ENCODE results near the gene IKZF2.

IKZF2 gene
- total RNA-seq: 269 to 493 reads per million in 2 donors

DNA sequence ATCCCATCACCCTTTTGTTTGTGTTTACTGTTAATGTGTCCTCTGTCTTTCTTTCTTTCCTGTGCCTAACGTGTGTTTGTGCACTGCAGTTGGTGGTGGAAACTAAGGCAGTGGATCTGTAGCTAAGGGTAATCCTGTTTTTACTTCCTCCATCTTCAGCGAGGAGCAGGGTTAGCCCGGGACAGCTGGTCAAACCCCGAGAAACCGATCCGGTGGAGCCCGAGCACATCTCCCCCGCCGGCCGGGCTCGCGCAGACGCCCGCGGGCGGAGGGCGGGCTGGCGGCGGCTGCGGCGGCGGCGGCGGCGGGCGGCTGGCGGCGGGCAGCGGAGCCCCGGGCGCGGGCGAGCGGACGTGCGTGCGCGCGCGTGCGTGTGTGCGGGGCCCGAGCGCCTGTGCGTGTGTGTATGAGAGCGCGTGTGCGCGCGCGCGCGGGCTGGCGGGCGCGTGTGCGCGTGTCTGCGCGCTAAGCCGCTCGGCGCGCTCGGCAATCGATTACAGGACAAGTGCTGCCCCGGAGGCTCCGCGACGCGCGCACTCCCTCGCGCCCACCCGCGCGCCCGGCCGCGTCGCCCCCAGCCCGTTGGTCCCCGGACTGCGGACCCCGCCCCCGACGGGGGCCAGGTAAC, at the start of gene IKZF2:
IKZF2 (minus strand) TSS at position 176 of the 628 bp plus-strand sequence. CDS start 2,983 bp downstream, outside the sequence.
- DNase-seq: peak; percentile 70

DNA sequence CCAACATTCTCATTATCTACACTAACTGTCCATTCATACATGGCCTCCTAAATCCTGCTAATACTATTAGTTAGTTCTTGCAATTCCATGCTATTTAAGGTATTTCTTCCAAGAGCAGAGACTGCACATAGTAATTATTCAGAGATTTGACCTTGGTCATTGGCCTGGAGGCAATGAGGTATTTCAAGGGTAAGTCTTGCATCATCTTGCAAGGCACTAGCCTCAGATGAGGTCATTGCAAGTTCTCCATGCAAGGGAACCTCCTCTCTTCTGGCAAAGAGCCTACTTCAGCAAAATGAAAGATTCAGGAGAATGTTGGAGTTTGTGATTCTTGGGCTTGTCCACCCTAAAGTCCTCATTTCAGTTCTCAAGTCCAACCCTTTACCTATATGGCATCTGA, 48.5 kb upstream of the IKZF2 start:
- no peak for DNase-seq

DNA sequence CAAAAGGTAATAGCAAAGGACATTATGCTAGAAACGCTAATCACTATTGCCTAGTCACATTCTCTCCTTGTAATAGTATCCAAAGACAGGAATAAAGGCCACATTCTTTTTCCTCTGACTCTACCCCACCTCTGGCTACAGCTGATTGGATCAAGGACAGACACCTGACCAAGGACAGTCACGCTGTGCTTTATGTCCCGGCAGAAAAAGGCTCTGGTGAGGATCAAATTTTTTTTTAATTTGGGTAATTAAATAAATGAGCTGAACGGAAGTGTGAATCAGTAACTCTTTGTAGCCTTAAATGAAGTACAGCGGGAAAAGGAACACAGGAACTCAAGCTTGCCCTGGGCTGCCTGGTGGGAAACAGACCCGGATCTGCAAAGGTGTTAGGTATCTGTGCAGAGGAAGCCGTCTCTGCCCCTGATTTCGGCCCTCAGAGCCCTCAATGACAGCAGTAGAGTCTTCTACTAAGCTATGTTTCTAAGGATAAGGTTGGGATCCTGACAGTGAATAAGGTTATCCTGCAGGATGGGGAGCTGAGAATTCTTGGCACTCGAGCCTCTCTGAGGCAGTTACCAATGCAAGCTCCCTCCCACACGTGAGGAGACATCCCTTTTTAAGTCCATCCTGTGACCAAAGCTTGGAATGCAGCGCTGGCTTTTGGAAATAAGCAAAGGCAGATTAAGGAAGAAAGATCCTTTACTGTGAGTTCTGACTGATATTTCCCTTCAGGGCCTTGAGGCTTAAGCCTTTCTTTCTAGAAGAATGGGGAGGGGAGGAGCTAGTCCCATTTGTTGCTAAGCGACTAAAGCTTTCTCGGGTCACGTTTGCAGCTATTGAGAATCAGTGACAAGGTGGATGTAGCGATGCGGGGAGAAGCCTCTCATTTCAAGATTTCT, 37.8 kb upstream of the IKZF2 start:
- no peak for DNase-seq

DNA sequence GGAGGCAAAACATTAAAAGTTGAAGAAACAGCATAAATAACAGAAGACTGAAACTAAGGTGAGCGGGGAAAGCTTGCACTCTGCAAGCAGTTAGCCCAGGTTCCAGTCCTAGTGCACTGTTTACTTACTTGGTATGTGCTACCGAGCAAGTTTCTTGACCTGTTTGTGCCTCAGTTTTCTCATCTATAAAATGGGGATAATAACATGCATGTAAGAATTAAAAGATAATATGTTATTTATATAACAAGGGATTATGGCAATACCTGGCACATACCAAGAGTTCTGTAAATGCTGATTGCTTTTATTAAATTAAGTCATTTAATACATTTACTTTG, 37.1 kb upstream of the IKZF2 start:
- DNase-seq: no peak

DNA sequence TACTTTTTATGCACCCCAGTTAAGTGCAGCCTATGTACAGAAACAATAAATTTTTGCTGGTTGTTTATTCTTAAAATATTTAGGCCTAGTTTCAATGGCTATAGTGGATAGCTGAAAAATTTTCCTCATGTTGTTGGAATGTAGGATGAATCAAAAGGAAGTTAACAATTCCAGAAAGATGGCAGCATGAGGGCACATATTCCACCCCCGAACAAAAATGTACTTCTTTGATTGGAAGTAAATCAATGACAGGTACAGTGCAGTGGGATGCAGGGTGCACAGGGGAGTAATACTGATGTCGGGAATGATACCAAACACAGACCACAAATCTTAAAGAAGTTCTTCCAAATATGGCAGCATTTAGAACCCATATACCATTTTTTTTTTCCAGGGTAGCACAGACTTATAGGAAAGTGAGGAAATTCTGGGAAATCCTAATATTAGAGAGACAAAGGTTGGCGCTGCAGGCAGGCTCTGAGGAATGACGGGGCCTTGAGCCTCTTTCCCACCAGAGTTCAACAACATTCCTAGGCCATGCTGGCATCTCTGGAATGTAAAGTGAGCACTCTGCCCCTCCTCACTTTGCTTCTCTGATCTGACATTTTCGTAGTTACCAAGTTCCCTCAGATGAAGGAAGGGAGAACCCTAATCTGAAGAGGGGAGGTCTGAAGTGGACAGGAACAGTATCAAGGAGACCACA, 36.6 kb upstream of the IKZF2 start:
- DNase-seq: no peak

DNA sequence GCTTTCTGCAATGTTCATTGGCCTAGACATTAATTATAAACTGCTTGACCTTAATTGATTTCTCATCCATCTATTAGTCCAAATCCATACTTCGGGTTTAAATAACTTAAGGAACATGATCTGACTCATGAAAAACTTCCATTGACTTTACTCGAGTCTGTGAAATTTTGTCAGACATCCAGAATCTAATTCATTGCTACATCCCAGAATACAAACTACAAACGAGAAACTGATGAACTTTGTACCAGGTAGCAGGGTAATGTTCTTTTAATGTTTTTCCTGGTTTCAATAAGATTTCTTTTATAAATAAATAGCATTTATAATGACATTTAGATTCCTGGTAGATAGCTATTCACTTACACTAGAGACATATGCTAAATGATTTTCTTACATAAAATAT, 36.0 kb upstream of the IKZF2 start:
- no peak for DNase-seq

DNA sequence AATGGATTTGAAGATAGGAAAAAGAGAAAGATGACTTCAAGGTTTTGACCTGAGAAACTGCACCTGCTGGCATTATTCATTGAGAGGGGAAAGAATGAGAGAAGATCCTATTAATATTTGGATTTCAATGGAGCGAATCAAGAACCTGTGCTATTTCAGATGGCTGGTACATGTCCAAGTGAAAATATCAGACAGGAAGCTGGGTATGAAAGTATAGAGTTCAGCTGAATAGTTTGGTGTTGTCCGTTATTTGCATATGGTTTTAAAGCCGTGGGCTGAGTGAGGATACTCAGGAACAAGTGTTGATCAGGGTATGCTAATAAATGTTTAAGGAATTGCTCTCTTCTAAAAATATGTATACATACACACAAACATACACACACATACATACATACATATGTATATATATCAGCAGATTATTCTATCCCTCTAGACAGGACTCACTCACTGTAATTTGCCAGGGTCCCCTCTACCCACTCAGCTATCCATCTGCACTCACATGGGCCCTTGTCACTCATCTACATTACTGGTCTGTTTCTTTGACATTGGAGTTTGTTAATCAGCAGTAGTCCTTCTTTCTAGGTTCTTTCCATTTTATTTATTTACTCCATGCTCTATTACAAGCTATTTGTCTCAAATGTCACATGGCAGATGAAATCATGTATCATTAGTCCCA, 33.9 kb upstream of the IKZF2 start:
- DNase-seq: no peak

DNA sequence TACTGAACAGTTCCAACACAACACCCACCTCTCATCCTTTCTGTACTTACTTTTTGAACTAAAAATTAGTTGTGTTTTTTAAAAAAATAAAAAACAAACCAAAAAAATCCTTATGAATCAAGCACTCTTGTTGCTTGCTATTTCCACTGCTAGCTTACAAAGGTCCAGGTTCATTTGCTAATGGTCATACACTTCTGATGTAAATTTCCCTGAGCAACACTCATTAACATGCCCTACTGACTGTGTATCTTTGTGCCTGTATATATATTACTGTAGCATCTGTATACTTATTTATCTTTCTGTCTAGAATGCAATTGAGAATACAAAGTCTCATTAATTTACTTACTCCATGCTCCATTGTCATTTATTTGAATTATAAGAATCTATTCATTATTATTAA, 30.3 kb upstream of the IKZF2 start:
- no peak for DNase-seq

DNA sequence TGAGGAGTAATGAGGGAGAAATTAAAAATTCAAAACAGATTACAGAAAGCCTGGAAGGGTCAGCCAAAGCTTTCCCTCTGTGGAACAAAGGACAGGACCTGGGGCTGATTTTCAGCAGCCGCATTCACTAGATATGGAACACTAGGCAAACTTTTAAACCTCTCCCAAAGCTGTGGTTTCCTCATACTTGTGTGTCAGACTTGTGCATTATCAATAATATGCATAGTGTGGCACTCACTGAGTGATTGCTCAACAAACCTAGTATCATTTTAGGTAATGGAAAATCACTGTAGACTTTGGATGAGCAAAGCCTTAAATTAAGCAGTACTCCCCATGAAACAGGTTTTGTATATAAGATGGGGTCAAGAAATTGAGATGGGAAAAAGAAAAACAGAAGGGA, 26.3 kb upstream of the IKZF2 start:
- DNase-seq: no peak

DNA sequence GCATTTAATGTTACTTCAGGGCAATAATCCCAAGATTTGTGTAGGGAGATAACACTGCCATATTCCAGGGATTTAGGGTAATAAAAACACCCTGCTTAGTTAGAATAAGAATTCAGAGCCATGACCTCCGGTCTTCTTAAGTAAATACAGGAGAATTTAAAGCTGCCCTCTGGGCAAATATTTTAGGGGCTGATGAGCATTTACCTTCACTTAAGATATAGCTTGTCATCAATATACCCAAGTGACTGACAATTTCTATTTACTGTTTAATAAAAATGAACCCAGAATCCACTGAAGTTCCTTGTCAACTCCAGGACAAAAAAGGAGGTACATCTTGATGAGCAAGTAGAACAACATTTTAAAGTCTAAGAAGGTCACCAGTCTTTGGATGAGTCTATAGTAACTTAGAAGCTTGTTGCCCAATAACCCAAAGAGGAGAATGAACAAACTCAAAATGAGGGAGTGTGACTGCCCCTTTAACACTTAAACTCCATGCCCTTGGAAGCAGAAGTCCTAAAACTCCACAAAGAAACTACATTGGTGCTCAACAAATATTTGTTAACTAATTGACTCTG, 24.3 kb upstream of the IKZF2 start:
- no peak for DNase-seq

DNA sequence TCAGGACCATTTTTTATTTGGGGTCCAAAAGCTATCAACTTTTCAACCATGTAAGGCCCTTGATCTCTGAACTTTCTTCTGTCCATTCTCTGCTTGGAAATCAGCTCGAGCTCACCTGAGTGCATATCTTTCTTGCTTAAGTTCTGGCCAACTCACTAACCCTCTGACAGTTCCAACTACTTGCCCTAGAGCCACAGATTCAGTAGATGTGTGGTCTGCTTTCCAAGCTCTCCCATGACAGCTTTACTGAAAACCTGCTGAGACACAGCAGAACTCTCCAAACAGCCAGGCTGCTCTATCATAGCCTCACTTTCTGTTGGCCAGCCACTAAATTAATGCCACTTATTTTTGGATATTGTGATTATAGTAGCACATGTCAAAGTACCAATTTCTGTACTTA, 21.2 kb upstream of the IKZF2 start:
- DNase-seq: no peak

DNA sequence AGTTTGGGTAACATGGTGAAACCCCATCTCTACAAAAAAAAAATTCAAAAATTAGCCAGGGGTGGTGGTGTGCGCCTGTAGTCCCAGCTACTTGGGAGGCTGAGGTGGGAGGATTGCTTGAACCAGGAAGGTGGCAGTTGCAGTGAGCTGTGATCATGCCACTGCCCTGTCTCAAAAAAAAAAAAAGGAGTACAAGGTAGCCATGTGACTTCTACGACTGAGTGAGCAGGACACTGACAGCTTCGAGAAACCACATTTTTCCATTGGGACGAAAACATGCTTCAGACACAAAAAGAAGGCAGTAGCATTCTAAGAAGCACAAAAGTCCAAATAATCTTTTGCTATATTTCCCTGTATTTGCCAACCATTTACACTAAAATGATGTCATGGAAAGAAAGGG, 19.7 kb upstream of the IKZF2 start:
- no peak for DNase-seq

DNA sequence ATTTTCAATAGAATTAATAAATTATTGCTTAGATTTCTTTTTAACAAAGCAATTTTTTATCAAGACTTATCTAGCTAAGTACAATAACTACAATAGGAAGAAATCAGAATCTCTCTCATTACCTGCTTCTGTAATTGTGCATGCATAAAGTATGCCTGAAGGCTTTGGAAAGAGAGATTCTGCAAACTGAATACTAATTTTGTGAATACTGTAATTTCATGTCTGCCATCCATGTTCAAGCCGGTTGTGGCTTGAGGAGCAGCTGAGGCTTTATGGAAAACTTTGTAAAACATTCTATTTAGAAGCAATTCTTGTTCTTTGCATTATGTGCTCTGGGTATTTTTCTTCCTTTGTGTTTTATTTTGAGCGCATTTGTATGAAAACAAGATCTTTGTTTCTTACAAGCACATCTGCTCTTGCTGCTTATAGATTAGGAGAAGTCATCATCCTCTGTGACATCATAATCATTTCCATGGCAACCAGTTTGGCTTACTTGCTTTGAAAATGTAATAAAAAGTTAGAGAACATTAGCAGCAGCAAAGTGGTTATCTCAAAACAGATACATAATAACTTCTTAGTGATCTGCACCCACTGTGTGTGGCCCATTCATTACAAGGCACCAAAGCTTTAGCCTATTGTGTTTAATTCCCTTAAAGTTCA, 16.0 kb upstream of the IKZF2 start:
- DNase-seq: no peak

DNA sequence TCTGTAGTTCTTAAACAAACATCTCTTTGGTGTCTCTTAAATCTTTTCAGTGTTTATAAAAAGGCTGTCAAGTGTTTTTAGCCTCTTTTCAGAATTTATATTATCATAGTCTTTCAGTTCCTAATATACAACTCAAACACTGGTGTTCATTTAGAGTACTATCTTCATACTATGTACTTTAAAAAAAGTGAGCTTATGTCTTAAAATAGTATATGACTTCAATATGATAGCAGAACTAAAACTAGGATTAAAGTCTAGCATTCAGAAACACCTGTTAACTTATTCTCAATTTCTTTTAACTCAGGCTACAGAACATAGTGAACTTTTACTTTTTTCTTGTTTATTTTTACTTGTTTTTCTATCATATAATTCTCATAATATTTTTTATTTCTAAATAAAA, 14.7 kb upstream of the IKZF2 start:
- no peak for DNase-seq

DNA sequence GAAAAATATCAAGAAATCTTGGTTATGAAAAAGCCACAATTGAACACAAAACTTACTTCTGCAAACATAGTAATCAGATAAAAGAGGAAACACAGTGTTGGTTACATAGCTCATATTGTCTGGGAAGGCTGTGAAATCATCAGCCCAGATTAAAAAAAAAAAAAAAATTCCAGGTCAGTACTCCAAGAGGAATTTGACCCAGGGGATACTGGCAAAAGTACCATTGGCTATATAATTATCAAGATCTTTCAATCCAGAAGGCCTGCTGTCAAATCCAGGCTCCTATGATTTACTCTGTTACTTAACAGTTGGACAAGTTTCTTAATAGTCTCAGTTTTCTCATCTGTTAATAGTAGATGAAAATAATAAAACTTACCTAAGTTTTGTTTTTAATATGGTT, 12.9 kb upstream of the IKZF2 start:
- DNase-seq: no peak

DNA sequence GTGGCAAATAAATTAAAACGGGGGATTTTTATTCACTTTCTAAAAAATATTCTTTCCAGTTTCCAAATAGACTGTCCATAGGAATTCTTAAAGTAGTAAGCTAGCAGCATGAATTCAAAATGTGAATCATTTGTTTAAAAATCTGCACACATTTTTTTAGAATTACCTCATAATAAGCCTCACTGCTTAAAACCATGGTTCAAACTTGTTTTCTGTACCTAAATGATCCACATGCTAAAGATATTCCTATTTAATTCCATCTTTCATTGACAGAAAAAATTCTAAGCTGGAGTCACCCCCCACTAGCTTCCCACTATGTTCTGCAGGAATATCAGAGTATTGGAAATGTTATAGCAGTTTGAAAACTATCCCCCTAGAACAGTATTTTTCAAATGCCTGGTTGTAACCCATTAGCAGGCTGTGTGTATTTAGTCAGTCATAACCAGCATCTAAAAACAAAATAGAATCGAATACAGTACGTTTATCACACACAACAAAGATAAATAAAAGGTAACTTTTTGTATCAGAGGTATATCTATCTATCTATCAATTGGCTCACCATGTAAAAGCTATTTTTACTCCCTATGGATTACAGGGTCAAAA, 11.2 kb upstream of the IKZF2 start:
- no peak for DNase-seq

DNA sequence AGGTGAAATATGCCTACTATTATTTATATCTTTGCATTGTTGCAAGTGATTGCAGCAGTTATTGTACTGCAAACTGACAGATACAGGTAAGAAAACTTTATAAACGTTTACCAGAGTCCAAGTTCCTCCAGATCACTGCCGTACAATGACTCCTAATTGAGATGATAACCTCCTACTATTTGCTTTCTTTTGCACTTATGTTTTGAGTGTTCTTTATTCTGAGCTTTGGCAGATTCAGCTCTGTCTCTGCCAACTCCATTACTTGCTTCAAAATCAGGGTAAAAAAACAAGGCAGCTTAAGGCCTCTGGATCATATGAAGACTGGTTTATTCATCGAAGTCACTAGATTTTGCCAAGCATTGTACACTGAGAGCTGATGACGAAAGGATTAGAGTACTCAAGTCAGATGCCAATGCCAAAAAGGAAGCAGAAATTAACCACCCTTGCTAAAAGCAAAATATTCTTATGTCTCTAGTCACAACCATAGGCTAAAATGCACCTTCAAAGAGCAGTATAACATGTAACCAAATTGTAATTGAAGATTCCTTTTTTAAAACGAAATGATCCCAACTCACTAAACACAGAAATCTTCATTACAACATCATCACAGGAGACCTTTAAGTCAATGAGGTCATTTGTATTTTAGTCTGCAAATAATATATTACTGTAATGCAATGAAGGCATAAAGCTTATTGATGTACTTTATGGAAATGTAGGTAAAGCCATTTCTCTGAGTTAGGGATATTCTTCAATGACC, 10.5 kb upstream of the IKZF2 start:
- DNase-seq: no peak

DNA sequence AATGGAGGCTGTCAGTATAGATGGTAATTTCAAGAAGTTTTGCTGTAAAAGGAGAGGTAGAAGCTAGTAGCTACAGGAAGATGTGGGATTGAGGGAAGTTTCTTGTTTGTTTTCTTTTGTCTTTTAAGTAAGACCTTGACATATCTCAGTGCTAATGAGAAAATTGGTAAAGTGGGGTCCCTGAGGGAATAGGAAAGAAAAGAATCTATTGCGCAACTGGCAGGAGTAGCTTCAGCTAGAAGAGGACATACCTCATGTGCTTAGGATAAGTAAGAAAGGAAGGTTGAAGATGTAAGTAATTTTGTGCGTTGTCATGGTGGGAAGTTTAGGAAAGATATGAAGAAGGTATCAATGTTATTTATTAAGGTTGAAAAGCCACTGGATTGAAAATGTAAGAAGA, 8.4 kb upstream of the IKZF2 start:
- no peak for DNase-seq

DNA sequence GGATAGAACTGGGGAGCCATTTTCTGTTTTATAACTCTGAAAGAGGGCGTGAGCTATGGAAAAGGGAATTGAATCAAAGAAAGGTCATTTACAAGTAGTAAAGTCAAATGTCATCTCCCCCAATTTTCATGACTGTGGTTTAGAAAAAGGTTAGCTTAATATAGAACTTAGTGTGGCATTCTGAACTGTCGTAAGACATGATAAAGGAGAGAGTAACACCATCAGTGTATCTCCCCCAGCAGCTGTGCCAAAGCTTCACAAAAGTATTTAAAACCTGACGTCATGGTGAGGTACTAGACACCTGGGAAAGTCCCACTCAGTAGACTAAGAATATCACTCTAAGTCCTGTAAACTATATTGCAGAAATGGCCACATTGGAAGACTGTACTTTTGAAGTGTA, 5.8 kb upstream of the IKZF2 start:
- no peak for DNase-seq

DNA sequence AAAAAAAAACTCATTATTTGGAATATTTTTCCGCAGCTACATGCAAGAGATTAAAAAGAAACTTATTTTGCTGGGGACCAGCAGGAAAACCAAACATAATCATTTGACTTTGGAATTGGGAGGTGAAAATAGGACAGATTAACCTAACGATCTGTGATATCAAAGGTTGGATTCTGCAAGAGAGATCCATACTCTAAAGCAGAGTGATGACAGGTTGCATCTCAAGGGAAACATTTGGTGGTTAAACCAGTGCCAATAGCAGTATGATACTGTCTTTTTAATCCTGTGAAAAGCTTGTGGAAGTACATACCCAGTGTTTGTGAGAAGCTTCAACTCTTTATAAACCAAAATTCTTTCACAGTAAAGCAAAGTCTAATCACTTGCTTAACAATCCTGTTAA, 5.3 kb upstream of the IKZF2 start:
- no peak for DNase-seq

DNA sequence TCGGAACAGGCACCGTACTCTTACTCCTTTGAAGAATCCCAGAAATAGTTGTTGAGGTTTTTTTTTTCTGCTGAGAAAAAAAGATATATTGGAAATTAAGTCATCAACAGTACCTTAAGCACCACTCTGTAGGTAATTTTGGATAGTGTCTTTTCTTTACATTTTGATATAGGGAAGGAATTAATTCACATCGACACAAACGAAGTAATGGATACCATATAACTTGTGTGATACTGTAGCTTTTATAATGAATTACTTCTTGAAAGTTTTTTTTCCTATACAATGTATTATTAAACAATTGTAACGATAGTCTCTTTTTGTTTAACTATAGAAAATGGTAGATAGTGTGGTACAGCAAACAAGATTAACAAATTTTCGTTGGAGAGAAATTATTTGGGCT, 1.5 kb upstream of the IKZF2 start:
- no peak for DNase-seq

Measured in activated gamma-delta T cell (primary cell).